BE2C (cell line): ENCODE measurements around the gene CTTN. TPM values are rescaled to one million over a fixed set of nuclear protein-coding genes. Genes with fewer than 3 reads are reported as not detected.
A peak's percentile ranks its signal among the peaks of the same experiment; 100 is the strongest.

Source experiments
- DNase-seq: peaks from one replicate; pipeline ENCODE4 v3.0.0-alpha.2; 2020
- H3K27me3 ChIP-seq: fragments of 250-450 bp; sonication (Bioruptor Pico); 2 replicates; pipeline ENCODE4 v1.5.1; 2020; ENCODE audit warnings: mild to moderate bottlenecking
- H3K36me3 ChIP-seq: fragments of 250-450 bp; sonication (Bioruptor Pico); 2 replicates; pipeline ENCODE4 v1.5.1; 2020; ENCODE audit warnings: mild to moderate bottlenecking
- H3K4me1 ChIP-seq: fragments of 250-450 bp; sonication (Bioruptor Pico); 2 replicates; pipeline ENCODE4 v1.5.1; 2020
- H3K4me3 ChIP-seq: 2 replicates; pipeline ENCODE4 v1.5.1; 2011; ENCODE audit warnings: low read depth, low read length
- H3K9me3 ChIP-seq: fragments of 250-450 bp; sonication (Bioruptor Pico); 2 replicates; pipeline ENCODE4 v1.5.1; 2020
- polyA plus RNA-seq: library from polyadenylated mRNA; unstranded; fragments of >200 nt; gene quantifications from one replicate; pipeline ENCODE4 v1.2.1, GENCODE V29; 2012; ENCODE audit warnings: low read depth, missing spikeins; ENCODE audit not compliant: insufficient read length, insufficient read depth
- TF ChIP-seq, protein P1 (sequence below): IDR thresholded peaks from 2 replicates; pipeline ENCODE4 v1.5.1; 2012; ENCODE audit warnings: mild to moderate bottlenecking, low read depth, low read length

CTTN gene
- polyA plus RNA-seq: 123 TPM

DNA sequence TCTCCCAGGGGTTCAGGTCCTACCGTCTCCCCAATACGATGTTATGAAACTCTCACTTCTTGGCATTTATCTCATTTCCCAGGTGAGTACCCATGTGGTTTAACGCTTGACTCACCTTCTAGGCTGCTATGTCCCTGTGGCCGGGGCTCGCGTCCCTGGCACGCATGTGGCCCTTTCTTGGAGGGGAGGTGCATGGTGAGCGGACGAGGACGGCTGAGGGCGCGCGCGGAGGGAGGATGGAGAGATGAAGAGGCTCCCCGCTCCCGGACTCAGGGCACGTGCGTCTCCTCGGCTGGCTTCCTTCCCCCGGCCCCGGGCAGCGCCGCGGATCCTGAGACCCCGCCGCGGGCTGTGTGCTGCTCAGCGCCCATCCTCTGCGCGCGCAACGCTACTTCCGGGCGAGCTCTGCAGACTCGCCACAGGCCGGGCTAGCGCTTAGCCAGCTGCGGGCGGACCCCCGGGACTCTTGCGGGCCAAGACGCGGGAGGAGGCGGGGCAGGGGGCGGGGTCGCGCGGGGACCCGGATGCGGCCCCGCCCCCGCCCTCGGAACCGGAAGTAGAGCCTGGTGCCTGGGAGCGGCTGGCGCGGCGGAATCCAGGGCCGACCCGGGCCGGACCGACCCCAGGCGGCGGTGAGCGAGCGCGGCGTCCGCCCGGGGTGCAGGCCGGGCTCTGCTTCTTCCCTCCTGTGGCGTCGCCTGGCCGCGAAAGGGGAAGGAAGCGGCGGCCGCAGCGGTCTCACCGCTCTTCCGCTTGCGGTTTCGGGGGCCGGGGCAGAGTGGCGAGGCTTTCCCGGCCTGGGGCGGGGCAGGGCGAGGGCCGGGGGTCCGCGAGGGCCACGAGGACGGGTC lies at the start of gene CTTN:
Gene CTTN (plus strand): TSS at position 547 of the 851 bp plus-strand sequence. CDS start 8,769 bp downstream, outside the sequence.
- no peaks in the 10 kb centered on the region for H3K4me1 ChIP-seq
- no peaks in the 10 kb centered on the region for H3K27me3 ChIP-seq
- no peaks in the 10 kb centered on the region for H3K9me3 ChIP-seq
- peak; percentile 98 for DNase-seq
- TF ChIP-seq, protein P1, sequence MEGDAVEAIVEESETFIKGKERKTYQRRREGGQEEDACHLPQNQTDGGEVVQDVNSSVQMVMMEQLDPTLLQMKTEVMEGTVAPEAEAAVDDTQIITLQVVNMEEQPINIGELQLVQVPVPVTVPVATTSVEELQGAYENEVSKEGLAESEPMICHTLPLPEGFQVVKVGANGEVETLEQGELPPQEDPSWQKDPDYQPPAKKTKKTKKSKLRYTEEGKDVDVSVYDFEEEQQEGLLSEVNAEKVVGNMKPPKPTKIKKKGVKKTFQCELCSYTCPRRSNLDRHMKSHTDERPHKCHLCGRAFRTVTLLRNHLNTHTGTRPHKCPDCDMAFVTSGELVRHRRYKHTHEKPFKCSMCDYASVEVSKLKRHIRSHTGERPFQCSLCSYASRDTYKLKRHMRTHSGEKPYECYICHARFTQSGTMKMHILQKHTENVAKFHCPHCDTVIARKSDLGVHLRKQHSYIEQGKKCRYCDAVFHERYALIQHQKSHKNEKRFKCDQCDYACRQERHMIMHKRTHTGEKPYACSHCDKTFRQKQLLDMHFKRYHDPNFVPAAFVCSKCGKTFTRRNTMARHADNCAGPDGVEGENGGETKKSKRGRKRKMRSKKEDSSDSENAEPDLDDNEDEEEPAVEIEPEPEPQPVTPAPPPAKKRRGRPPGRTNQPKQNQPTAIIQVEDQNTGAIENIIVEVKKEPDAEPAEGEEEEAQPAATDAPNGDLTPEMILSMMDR: no peak
- H3K4me3 ChIP-seq: peak within 1 kb of the TSS; percentile 98
- H3K36me3 ChIP-seq: peaks cover 24% of the 10 kb centered on the region

DNA sequence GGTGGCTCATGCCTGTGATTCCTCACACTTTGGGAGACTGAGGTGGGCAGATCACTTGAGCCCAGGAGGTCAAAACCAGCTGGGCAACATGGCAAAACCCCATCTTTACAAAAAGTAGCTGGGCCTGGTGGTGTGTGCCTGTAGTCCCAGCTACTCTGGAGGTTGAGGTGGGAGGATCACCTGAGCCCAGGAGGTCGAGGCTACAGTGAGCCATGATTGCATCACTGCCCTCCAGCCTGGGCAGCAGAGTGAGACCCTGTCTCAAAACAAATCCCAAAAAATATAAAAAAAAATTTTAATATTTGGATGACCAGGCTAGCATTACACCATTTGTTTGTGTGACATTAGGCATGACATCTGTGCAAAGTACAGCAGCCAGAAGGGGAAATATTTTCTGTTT lies 49.7 kb upstream of the CTTN start:
- Histone ChIP-seq H3K9me3 (no peaks in the 10 kb centered on the region), H3K4me3 (no peak overlapping the region), H3K4me1 (peaks cover 6% of the 10 kb centered on the region), H3K27me3 (no peaks in the 10 kb centered on the region), H3K36me3 (peaks cover 35% of the 10 kb centered on the region)
- TF ChIP-seq, protein P1: no peak
- DNase-seq: no peak

DNA sequence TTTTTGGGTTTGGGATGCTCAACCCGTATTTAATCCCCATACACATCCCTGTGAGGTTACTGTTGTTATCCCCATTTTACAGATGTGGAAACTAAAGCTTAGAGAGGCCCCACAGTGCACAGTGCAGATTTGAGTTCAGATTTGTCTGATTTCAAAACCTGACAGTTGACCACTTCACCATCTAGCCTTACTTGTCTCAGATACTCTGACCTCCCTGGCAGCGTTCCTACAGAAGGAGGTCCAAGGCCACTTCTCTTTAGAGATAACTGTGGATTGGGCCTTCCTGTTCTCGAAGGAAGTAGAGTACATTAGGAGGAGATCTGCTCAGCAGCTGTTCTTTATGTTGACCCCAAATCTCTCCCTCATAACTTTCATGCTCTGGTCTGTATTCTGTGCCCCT lies 46.7 kb upstream of the CTTN start:
- H3K4me1 ChIP-seq: peaks cover 3% of the 10 kb centered on the region
- H3K27me3 ChIP-seq: no peaks in the 10 kb centered on the region
- DNase-seq: no peak
- no peak overlapping the region for H3K4me3 ChIP-seq
- TF ChIP-seq, protein P1: no peak
- H3K9me3 ChIP-seq: no peaks in the 10 kb centered on the region
- peaks cover 41% of the 10 kb centered on the region for H3K36me3 ChIP-seq

DNA sequence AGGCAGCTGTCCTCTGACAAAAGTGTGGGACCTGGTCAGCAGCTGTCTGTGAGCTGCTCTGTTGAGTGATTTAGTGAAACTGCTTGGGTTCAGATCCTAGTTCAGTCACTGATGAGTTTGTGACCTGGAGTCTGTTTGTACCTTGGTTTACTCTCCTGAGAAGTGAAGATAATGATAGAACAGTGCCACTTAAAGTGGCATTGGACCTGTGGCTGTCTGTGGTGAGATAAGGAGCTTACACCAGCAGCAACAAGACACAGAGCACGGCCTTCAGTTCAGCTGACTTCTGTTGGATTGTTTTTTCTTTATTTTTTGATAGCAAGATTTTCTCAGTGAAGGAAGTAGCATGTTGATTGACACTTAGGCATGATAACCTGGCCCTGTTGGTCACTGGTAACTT lies 46.2 kb upstream of the CTTN start:
- no peaks in the 10 kb centered on the region for H3K9me3 ChIP-seq
- DNase-seq: no peak
- H3K4me3 ChIP-seq: no peak overlapping the region
- peaks cover 40% of the 10 kb centered on the region for H3K36me3 ChIP-seq
- H3K27me3 ChIP-seq: no peaks in the 10 kb centered on the region
- TF ChIP-seq, protein P1: no peak
- H3K4me1 ChIP-seq: no peaks in the 10 kb centered on the region

DNA sequence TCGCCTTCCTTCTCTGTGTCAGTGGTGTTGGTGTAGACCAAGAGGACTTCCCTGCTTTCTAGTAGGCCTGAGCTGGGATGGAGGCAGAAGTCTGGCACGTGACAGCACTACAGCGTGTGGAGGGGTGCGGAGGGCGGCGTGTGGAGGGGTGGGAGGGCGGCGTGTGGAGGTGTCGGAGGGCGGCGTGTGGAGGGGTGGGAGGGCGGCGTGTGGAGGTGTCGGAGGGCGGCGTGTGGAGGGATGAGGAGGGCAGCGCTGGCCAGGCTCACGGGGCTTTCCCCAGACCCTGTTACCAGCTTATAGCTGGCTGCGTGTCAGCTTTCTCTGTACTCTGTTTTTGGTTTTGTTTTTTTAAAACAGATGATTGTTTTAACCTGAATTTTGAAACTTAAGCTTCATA lies 45.7 kb upstream of the CTTN start:
- TF ChIP-seq, protein P1: no peak
- no peaks in the 10 kb centered on the region for H3K9me3 ChIP-seq
- H3K36me3 ChIP-seq: peaks cover 40% of the 10 kb centered on the region
- no peak for DNase-seq
- H3K4me3 ChIP-seq: no peak overlapping the region
- no peaks in the 10 kb centered on the region for H3K27me3 ChIP-seq
- no peaks in the 10 kb centered on the region for H3K4me1 ChIP-seq

DNA sequence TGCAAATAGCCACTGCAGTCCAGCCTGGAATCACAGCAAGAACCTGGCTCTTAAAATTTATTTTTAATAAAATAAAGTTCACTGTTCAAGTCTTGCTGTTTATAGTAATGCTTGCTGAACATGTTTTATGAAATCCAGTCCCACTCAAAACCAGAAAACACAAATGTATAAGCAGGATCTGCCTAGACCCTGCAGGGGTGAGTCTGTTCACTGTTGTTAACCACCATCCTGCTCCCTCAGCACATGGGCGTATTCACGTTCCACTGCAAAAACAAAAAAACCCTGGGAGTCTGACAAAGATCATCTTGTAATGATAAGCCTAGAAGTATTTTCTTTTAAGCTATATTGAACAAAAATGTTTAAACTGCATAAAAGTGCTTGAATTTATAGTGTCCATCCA lies 45.0 kb upstream of the CTTN start:
- Histone ChIP-seq H3K4me1 (no peaks in the 10 kb centered on the region), H3K4me3 (no peak overlapping the region), H3K27me3 (no peaks in the 10 kb centered on the region), H3K9me3 (no peaks in the 10 kb centered on the region), H3K36me3 (peaks cover 35% of the 10 kb centered on the region)
- no peak for DNase-seq
- TF ChIP-seq, protein P1: no peak
